HG03469 (cell line): Measurements from ENCODE around the gene CACTIN.
"Not testable (repeated sequence)": the region's sequence is repeated elsewhere in the genome, so short reads cannot be mapped to it uniquely, and the experiment has no call there.

Experiments
- ATAC-seq: cut with Tn5 transposase; IDR thresholded peaks from one replicate; pipeline ENCODE4 v1.9.1; 2021; ENCODE audit warnings: mild to moderate bottlenecking, moderate library complexity, moderate number of reproducible peaks; ENCODE audit not compliant: unreplicated experiment

CACTIN gene

GRCh38 chr19:3572132-3572854, 54.3 kb downstream of the CACTIN start:
- ATAC-seq: peak; percentile 76

- no peak for ATAC-seq
Observed at GRCh38 chr19:3570606-3571011, 56.0 kb downstream of the CACTIN start.

GRCh38 chr19:3570042-3570441, 56.5 kb downstream of the CACTIN start:
- ATAC-seq: not testable (repeated sequence)

GRCh38 chr19:3565139-3565538, 61.5 kb downstream of the CACTIN start:
- ATAC-seq: no peak

- no peak for ATAC-seq
Observed at GRCh38 chr19:3563709-3564524, 62.7 kb downstream of the CACTIN start.
